ENCODE results near the gene EGLN3. TPM values are rescaled to one million over a fixed set of nuclear protein-coding genes. Genes with fewer than 3 reads are reported as not detected.

Gene EGLN3
- total and polyA plus RNA-seq, 10 of the 15 experiments (the other 5 are each of a cell fraction or from before 2014, with no cell fraction given): 0.42 to 8.1 (median 2.0) TPM

DNA sequence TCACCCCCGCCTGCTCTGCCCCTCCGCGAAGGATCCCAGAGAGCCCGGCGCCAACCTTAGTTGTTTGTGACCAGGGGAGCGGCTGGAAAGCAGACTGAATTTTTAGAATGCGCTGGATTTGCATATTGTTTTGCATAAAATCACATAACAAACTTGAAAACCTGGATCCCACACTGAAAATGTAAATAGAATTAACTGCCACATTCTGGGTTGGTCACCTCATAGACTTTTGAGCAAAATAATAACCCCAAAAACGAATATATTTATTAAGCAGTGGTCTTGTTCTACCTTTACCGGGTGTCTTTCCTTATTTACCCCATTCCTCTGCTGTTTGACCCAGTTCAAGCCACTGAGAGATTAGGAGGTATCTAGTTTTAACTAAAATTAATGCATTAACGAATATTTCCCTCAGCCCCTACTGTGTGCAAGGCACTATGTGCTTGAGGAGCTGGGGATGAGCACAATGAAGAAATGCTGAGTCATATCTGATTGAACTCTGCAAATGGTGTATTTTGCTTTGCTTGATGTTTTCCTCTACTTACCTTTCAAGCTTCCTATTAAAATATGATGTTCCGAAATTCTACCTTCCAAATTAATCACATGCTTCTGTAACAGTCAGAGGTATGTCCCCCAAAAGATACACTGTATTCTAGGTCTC, 438 bp upstream of the EGLN3 start:
- H3K4me2 ChIP-seq (ENCODE audit: control insufficient read depth, insufficient read depth): peak overlapping the region; percentile 97
- no peak for ATAC-seq
- no peak overlapping the region for H3K27ac ChIP-seq (ENCODE audit: control insufficient read depth, insufficient read depth)
- no TSS peak for BruUV-seq (replicated peaks)
- peak overlapping the region; percentile 63 for H2AFZ ChIP-seq (ENCODE audit: control insufficient read depth, low read depth, low read length)
- intact Hi-C loops (cut with micrococcal nuclease; ENCODE audit: unreplicated experiment) (loop anchor here (10.0 kb wide), 1 partner anchor 107 kb away; no protein-coding TSS in a partner anchor), in situ Hi-C loops (cut with MboI) (no loop called here)
- WGBS (ENCODE audit: insufficient coverage, insufficient replicate concordance, low lambda C conversion rate, missing lambda C conversion rate): 12% methylated on average over 11 of the region's 11 CpGs
- H4K20me1 ChIP-seq (ENCODE audit: control insufficient read depth, insufficient read depth): no peaks in the 10 kb centered on the region
- H3K9me3 ChIP-seq (replicated peaks; ENCODE audit: control insufficient read depth, insufficient read depth, low read length): no peaks in the 10 kb centered on the region; the same call in 1 of the 3 replicates
- CTCF ChIA-PET: interaction anchor here (0.7 to 1.7 kb wide), 7 partner anchors 10 to 147 kb away, joined by 3 to 10 read pairs (median 4); no protein-coding TSS in a partner anchor
- FAIRE-seq: no peak
- peak overlapping the region; percentile 12; the same call in 1 of the 2 replicates for H3K9ac ChIP-seq (ENCODE audit: control insufficient read depth, insufficient read depth, low read length)
- no peaks in the 10 kb centered on the region for H3K36me3 ChIP-seq (ENCODE audit: control insufficient read depth in 2 of 2, insufficient read depth in 2 of 2, low read length in 1 of 2)
- H3K79me2 ChIP-seq (ENCODE audit: control insufficient read depth, insufficient read depth, low read length): no peaks in the 10 kb centered on the region; the same call in 1 of the 2 replicates
- H3K27me3 ChIP-seq (replicated peaks in 1 of 2; ENCODE audit: control insufficient read depth in 2 of 2, insufficient read depth in 2 of 2, low read length in 1 of 2): peaks cover 0 to 8% of the 10 kb centered on the region in 2 experiments; a peak in 2 of 4 replicates
- no peak for DNase-seq (ENCODE audit: low read depth, low spot score)
- POLR2A ChIA-PET: interaction anchor here (0.6 to 1.7 kb wide), 9 partner anchors 10 to 1095 kb away, joined by 3 to 6 read pairs (median 3); partner anchors contain the start of gene FAM177A1
- RAD21 ChIA-PET (ENCODE audit: unreplicated experiment): interaction anchor here (0.9 to 3.5 kb wide), 9 partner anchors 15 to 146 kb away, joined by 3 to 31 read pairs (median 5); no protein-coding TSS in a partner anchor
- SMC1A ChIA-PET (ENCODE audit: uncharacterized antibody, unreplicated experiment): interaction anchor here (0.8 to 3.1 kb wide), 19 partner anchors 8 to 150 kb away, joined by 3 to 13 read pairs (median 5); no protein-coding TSS in a partner anchor
- H3K4me3 ChIP-seq: peak overlapping the region; percentile 69
- H3K4me1 ChIP-seq (ENCODE audit: control insufficient read depth, insufficient read depth, low read length): peaks cover 9% of the 10 kb centered on the region
- TF ChIP-seq SPI1 (IDR thresholded peaks at IDR 0.05; ENCODE audit: borderline replicate concordance, insufficient read depth, low read depth, low read length): no peak
- TF ChIP-seq ZNF274 (IDR thresholded peaks at IDR 0.05; ENCODE audit: insufficient read depth, insufficient read length): no peak
- TF ChIP-seq PBX3 (IDR thresholded peaks at IDR 0.05; ENCODE audit: insufficient replicate concordance, low read depth, low read length): peak; percentile 54
- TF ChIP-seq BRCA1 (IDR thresholded peaks at IDR 0.05; ENCODE audit: low read depth, low read length): no peak
- peak; percentile 90 for TF ChIP-seq PKNOX1 (IDR thresholded peaks at IDR 0.05)
- TF ChIP-seq ZBED1 (IDR thresholded peaks at IDR 0.05; ENCODE audit: borderline replicate concordance): no peak
- TF ChIP-seq NFIC (IDR thresholded peaks at IDR 0.05; ENCODE audit: low read depth, low read length): no peak
- TF ChIP-seq BACH1 (IDR thresholded peaks at IDR 0.05; ENCODE audit: borderline replicate concordance): peak; percentile 88
- TF ChIP-seq, protein P1, sequence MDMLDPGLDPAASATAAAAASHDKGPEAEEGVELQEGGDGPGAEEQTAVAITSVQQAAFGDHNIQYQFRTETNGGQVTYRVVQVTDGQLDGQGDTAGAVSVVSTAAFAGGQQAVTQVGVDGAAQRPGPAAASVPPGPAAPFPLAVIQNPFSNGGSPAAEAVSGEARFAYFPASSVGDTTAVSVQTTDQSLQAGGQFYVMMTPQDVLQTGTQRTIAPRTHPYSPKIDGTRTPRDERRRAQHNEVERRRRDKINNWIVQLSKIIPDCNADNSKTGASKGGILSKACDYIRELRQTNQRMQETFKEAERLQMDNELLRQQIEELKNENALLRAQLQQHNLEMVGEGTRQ (IDR thresholded peaks at IDR 0.05; ENCODE audit: borderline replicate concordance, low read depth, low read length): no peak
- TF ChIP-seq TCF7 (IDR thresholded peaks at IDR 0.05; ENCODE audit: borderline replicate concordance): no peak
- no peak for TF ChIP-seq RCOR1 (conservative IDR thresholded peaks at IDR 0.05; ENCODE audit: low read depth, low read length)
- TF ChIP-seq CREM (IDR thresholded peaks at IDR 0.05; ENCODE audit: low read depth): no peak
- no peak for TF ChIP-seq KAT2A (conservative IDR thresholded peaks at IDR 0.05; ENCODE audit: control insufficient read depth, low read depth, low read length)
- no peak for TF ChIP-seq HDAC6 (IDR thresholded peaks at IDR 0.05; ENCODE audit: unreplicated experiment)
- TF ChIP-seq ZNF207 (IDR thresholded peaks at IDR 0.05; ENCODE audit: borderline replicate concordance): no peak
- TF ChIP-seq SMAD1 (IDR thresholded peaks at IDR 0.05; ENCODE audit: low read depth, partially characterized antibody): no peak
- 0 out of 3 replicates have a peak, but pooled peaks have one; percentile 15 for TF ChIP-seq POU2F2 (IDR thresholded peaks at IDR 0.05; ENCODE audit: borderline replicate concordance, low read depth, low read length)
- no peak for TF ChIP-seq HCFC1 (IDR thresholded peaks at IDR 0.05; ENCODE audit: low read length)
- TF ChIP-seq SIN3A (IDR thresholded peaks at IDR 0.05; ENCODE audit: low read depth, low read length): no peak
- peak; percentile 18 for TF ChIP-seq DPF2 (IDR thresholded peaks at IDR 0.05)

Data from GM12878 (cell line).